Fibroblast of mammary gland (primary cell): Measurements from ENCODE around the gene CDH23.

Source experiments
- DNase-seq: peaks from one replicate; pipeline ENCODE4 v3.0.0-alpha.2; 2010; ENCODE audit warnings: low read depth
- H3K4me3 ChIP-seq: 2 replicates; pipeline ENCODE4 v1.5.1; 2011; ENCODE audit warnings: low read depth, mild to moderate bottlenecking, low read length, moderate library complexity; ENCODE audit not compliant: control insufficient read depth
- TF ChIP-seq, protein P1 (sequence below): conservative IDR thresholded peaks from 2 replicates; pipeline ENCODE4 v1.5.1; 2011; ENCODE audit warnings: low read depth, low read length, inconsistent platforms; ENCODE audit not compliant: control insufficient read depth, insufficient read depth

The CDH23 gene

DNA sequence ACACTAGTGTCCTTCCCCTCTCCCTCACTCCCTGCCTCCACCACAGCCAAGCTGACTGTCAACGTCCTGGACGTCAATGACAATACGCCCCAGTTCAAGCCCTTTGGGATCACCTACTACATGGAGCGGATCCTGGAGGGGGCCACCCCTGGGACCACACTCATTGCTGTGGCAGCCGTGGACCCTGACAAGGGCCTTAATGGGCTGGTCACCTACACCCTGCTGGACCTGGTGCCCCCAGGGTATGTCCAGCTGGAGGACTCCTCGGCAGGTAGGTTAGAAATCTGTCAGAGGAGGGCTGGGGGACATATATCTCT, 401.5 kb downstream of the CDH23 start:
- H3K4me3 ChIP-seq: no peak overlapping the region
- TF ChIP-seq, protein P1, sequence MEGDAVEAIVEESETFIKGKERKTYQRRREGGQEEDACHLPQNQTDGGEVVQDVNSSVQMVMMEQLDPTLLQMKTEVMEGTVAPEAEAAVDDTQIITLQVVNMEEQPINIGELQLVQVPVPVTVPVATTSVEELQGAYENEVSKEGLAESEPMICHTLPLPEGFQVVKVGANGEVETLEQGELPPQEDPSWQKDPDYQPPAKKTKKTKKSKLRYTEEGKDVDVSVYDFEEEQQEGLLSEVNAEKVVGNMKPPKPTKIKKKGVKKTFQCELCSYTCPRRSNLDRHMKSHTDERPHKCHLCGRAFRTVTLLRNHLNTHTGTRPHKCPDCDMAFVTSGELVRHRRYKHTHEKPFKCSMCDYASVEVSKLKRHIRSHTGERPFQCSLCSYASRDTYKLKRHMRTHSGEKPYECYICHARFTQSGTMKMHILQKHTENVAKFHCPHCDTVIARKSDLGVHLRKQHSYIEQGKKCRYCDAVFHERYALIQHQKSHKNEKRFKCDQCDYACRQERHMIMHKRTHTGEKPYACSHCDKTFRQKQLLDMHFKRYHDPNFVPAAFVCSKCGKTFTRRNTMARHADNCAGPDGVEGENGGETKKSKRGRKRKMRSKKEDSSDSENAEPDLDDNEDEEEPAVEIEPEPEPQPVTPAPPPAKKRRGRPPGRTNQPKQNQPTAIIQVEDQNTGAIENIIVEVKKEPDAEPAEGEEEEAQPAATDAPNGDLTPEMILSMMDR: no peak
- no peak for DNase-seq

DNA sequence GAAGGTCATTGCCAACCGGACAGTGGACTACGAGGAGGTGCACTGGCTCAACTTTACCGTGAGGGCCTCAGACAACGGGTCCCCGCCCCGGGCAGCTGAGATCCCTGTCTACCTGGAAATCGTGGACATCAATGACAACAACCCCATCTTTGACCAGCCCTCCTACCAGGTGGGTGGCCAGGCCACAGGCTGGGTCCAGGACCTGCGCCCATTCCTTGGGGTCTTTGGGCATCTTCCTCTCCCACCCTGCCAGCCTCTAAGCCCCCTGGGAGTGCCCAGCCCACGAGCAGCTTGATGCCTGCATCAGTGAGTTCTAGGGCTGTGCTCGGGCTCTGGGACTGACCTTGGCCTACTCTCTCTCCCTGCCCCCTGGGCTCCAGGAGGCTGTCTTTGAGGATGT, 402.4 kb downstream of the CDH23 start:
- no peak for DNase-seq
- TF ChIP-seq, protein P1: no peak
- no peak overlapping the region for H3K4me3 ChIP-seq

DNA sequence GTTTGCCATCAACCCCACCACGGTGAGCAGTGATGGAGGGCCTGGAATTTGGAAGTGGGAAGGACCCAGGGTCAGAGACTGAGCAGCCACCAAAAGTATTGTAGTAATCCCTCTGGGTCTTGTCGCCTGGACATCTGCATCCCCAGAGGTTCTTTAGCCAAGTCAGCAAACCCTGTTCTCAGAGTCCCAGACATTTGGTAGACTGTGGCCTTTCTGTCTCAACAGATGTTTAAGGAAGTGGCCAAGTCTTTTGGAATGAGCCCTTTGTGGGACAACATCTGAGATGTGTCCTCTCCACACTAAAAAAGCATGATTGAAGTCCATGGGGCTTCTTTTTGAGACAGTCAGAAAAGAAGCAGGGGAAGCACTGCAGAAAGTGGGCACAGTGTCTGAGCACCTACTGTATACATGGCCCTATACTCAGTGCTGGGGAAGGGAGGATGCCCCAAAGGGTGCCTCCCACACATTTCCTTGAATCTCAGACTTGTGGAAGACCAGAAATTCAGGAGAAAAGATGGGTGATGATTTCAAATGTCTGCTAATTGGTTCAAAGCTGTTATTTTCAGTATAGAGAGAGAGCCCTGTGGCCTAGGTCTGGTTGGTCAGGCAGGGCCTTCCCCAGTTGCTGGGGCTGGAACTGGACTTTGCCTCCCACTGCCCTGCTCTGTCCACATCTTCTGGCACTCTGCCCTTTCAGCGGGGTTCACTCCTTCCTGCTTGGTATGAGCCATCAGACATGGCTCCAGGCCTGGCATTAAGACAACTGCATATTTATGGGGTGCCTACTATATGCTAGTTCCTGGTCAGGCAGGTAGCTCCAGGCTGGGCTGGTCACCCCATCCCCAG, 403.1 kb downstream of the CDH23 start:
- TF ChIP-seq, protein P1: no peak
- DNase-seq: no peak
- H3K4me3 ChIP-seq: no peak overlapping the region

DNA sequence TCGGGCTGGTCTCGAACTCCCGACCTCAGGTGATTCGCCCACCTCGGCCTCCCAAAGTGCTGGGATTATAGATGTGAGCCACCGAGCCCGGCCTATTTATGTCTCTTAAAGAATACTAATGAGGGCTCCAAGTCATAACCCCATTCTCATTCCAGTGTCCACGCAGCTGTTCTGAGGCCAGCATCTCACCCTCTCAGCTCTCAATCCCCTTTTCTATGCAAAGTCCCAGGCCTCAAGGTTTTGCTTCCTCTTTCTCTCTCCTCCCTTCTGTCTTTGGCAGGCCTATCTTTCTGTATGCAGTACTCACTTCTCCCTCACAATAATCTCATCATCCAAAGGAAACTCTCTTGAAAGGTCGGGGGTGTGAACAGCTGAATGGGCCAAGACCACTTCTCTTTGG, 404.6 kb downstream of the CDH23 start:
- DNase-seq: no peak
- H3K4me3 ChIP-seq: no peak overlapping the region
- TF ChIP-seq, protein P1: no peak

DNA sequence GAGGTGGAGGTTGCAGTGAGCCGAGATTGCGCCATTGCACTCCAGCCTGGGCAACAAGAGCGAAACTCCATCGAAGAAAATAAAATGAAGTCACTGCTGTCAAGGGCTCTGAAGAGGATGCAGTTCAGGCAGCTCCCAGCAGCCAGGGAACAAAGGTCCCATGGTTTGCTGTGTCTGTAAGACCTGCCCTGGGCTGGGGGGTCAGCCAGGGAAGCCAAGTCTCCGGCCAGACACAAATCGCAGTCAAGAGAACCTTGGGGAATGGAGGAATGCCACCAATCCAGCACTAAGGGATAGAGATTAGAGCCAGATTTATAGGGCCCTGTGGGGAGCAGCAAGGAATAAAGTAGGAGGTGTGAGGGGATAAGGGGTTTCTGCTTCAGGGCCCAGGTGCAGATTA, 405.5 kb downstream of the CDH23 start:
- no peak overlapping the region for H3K4me3 ChIP-seq
- TF ChIP-seq, protein P1: no peak
- DNase-seq: no peak

DNA sequence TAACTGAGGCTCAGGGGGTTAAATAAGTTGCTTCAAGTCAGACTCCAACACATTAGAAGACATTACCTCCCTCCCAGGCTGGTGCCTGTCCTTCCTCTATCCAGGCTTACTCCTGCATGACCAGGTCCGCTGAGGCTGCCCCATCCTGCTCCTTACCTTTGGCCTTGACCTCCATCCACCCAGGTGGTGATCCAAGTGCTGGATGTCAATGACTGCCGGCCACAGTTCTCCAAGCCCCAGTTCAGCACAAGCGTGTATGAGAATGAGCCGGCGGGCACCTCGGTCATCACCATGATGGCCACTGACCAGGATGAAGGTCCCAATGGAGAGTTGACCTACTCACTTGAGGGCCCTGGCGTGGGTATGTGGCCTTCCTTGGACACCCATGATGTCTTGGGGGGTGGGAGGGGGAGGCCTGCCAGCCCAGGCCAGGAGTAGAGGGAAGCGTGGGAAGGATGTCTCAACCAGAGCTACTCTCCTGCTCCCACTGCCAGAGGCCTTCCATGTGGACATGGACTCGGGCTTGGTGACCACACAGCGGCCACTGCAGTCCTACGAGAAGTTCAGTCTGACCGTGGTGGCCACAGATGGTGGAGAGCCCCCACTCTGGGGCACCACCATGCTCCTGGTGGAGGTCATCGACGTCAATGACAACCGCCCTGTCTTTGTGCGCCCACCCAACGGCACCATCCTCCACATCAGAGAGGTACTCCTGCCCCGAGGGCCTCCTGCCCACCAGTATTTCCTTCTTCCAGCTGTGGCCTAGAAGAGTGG, 406.2 kb downstream of the CDH23 start:
- DNase-seq: no peak
- TF ChIP-seq, protein P1: no peak

More for the DNA sequence above, 406.2 kb downstream of the CDH23 start:
- no peak overlapping the region for H3K4me3 ChIP-seq
